HG02642 (cell line): ENCODE results near the gene ITGAL.
"Not testable (repeated sequence)": the region's sequence is repeated elsewhere in the genome, so short reads cannot be mapped to it uniquely, and the experiment has no call there.

Experiments
- ATAC-seq: cut with Tn5 transposase; IDR thresholded peaks from one replicate; pipeline ENCODE4 v1.9.1; 2021; ENCODE audit warnings: mild to moderate bottlenecking; ENCODE audit not compliant: unreplicated experiment, poor library complexity

ITGAL gene

GRCh38 chr16:30490210-30490609 lies 17.7 kb downstream of the ITGAL start:
- ATAC-seq = no peak

GRCh38 chr16:30491229-30491628 lies 18.7 kb downstream of the ITGAL start:
- no peak for ATAC-seq

- ATAC-seq = no peak
These were observed 19.3 kb downstream of the ITGAL start for GRCh38 chr16:30491744-30492308.

- ATAC-seq = no peak
These were observed 21.5 kb downstream of the ITGAL start for GRCh38 chr16:30493941-30494488.

GRCh38 chr16:30494709-30495108 lies 22.2 kb downstream of the ITGAL start:
- ATAC-seq = no peak

- no peak for ATAC-seq
These were observed 26.7 kb downstream of the ITGAL start for GRCh38 chr16:30499284-30499683.

GRCh38 chr16:30503403-30504296 lies 31.1 kb downstream of the ITGAL start:
- no peak for ATAC-seq

- ATAC-seq = no peak
These were observed 36.7 kb downstream of the ITGAL start for GRCh38 chr16:30509081-30509765.

GRCh38 chr16:30510376-30510938 lies 37.9 kb downstream of the ITGAL start:
- ATAC-seq = no peak

GRCh38 chr16:30511509-30511908 lies 39.0 kb downstream of the ITGAL start:
- no peak for ATAC-seq

GRCh38 chr16:30515275-30515674 lies 42.7 kb downstream of the ITGAL start:
- ATAC-seq = no peak

- ATAC-seq = no peak
These were observed 46.0 kb downstream of the ITGAL start for GRCh38 chr16:30518552-30518951.

GRCh38 chr16:30519120-30520049 lies 46.8 kb downstream of the ITGAL start:
- ATAC-seq = no peak

- ATAC-seq = no peak
These were observed 48.9 kb downstream of the ITGAL start for GRCh38 chr16:30521476-30521872.

GRCh38 chr16:30521873-30522641 lies 49.5 kb downstream of the ITGAL start:
- no peak for ATAC-seq

- ATAC-seq = not testable (repeated sequence)
These were observed 50.3 kb downstream of the ITGAL start for GRCh38 chr16:30522702-30523463.

- ATAC-seq = no peak
These were observed 51.4 kb downstream of the ITGAL start for GRCh38 chr16:30523768-30524574.
